NT2/D1 (cell line): ENCODE data around the gene SERINC1.

Source experiments
- SUZ12 ChIP-seq: IDR thresholded peaks from 2 replicates; pipeline ENCODE4 v1.6.1; 2011; ENCODE audit not compliant: insufficient read length, insufficient read depth; ENCODE audit errors: extremely low read depth
- ZNF274 ChIP-seq: IDR thresholded peaks from 2 replicates; pipeline ENCODE4 v1.6.1; 2011; ENCODE audit warnings: mild to moderate bottlenecking, low read depth, low read length

GRCh38 chr6:122484760-122485159 is 13.2 kb upstream of the SERINC1 start:
- TF ChIP-seq ZNF274 (no peak), SUZ12 (no peak)
